A549 treated with AZD9567 at 1 μM for 4 hours (cell line): Measurements from ENCODE around the gene P4HA2. TPM values are rescaled to one million over a fixed set of nuclear protein-coding genes. Genes with fewer than 3 reads are reported as not detected.

Source experiments
- total RNA-seq: library from RNA; stranded (reverse); fragments of 200-300 nt; extraction: Qiagen RNA extraction; gene quantifications from 5 replicates; pipeline ENCODE4 v1.2.3, GENCODE V29; 2022; ENCODE audit not compliant: insufficient read depth

The P4HA2 gene
- total RNA-seq: 41.6 to 50.8 TPM (median 48.1 TPM) in 5 replicates

DNA sequence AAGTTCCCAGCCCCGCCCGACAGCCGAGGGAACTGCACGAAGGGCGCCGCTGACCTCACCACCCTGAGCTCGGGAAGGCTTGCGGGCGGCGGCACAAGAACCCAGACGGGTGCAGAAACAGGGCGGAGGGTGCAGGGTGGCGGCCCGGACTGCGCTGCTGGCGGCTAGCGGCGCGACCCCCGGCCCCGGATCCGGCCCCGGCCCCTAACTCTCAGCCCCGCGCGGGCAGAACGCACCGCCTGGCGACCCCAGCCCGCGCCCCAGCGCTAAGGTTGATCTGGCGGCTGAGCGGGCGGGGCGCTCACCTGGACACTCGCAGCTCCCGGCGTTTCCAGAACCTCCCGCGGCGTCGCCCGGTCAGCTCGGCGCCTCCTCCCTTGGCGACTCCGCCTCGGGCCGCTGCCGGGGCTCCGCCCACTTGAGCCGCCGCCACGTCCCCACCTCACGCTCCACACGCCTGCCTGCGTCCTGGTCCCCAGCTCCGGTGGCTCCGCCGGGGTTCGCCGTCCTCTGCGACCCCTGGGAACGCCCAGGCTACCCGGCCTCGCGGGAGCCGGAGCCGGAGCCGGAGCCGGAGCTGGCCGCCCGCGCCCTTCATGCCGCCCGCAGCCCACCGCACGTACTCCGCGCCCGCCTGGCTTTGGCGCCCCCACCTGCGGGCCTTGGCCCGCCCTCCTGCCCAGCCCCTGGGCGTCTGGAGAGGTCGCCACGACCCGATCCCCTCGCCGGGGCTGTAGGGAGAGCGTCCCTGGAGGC lies at the start of gene P4HA2:
Gene P4HA2 (minus strand): TSS at position 369 of the 756 bp plus-strand sequence. CDS start 9,227 bp downstream, outside the sequence.

DNA sequence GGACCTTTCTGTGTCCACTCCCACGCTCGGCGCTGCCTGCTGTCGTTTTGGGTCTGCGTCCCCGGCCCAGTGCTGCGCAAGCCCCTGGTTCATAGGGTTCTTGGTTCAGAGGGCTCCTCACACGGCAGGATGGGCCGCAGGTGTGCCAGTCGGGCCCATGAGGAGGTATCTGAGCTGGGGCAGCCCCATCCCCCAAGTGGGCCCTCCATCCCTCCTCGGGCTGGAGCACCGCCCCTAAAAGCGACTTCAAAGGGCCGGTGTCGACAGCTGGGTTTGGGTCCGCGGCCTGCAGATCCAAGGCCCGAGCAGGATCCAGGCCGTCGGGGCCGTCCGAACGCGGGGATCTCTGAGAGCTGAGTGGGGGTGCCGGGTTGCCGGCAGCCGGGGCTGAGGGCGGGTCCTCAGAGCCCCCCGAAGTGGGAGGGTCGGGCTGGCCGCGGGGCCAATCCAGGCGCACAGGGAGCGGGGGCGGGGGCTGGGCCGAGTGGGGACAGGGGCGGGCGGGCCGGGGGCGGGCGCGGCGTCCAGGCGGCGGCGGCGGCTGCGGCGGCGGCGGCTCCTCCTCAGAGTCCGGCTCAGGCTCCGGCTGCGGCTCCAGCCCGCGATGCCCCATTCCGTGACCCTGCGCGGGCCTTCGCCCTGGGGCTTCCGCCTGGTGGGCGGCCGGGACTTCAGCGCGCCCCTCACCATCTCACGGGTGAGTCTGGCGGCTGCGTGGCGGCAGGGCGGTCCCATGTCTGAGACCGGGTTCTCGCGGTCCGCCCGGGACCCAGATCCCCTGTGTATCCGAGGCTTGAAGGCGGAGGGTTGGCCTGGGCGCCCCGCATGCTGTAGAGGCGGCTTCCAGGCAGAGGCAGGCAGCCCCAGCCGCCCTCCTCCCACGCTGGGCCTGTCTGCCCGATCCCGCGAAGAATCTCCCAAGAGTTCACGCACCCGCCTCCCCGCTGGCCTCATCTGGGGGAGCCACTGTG lies 29.8 kb upstream of the P4HA2 start, which contains the start of gene PDLIM4:
Gene PDLIM4 (plus strand): TSS at position 566 of the 971 bp plus-strand sequence. CDS start 39 bp downstream, at position 605.

Other genes with a start within 250 kb of the P4HA2 start
- 0.03 to 0.07 TPM (median 0.05 TPM) in 4 of 5 replicates, not detected in the other for gene ACSL6, start 216.2 kb downstream of the P4HA2 start, total RNA-seq
- gene IL3, start 167.2 kb downstream of the P4HA2 start, total RNA-seq: not detected in 5 replicates
- gene CSF2, start 154.1 kb downstream of the P4HA2 start, total RNA-seq: 0.10 to 0.22 TPM (median 0.10 TPM) in 3 of 5 replicates, not detected in the others
- 0.30 to 0.72 TPM (median 0.37 TPM) in 4 of 5 replicates, not detected in the other for gene PDLIM4, start 29.8 kb upstream of the P4HA2 start, total RNA-seq
- gene SLC22A4, start 66.5 kb upstream of the P4HA2 start, total RNA-seq: 1.5 to 5.7 TPM (median 5.2 TPM) in 5 replicates
- 39.8 to 44.5 TPM (median 42.8 TPM) in 5 replicates for gene SLC22A5, start 141.9 kb upstream of the P4HA2 start, total RNA-seq